Mesendoderm (in vitro differentiated cells): ENCODE results near the gene BICDL1.

ENCODE experiments used
- DNase-seq: peaks from one replicate; pipeline ENCODE4 v3.0.0; 2013
- H2AK5ac ChIP-seq: 2 replicates; pipeline ENCODE4 v1.6.1; 2013; ENCODE audit warnings: low read length, inconsistent platforms
- H2BK120ac ChIP-seq: 2 replicates; pipeline ENCODE4 v1.6.1; 2013; ENCODE audit warnings: low read depth, mild to moderate bottlenecking, low read length, moderate library complexity, mixed read lengths
- H2BK15ac ChIP-seq: replicated peaks from 2 replicates; pipeline ENCODE4 v1.6.1; 2013; ENCODE audit warnings: low read depth, mild to moderate bottlenecking, moderate library complexity
- H2BK5ac ChIP-seq: 2 replicates; pipeline ENCODE4 v1.6.1; 2013; ENCODE audit warnings: low read length, inconsistent platforms
- H3K18ac ChIP-seq: 2 replicates; pipeline ENCODE4 v1.6.1; 2013; ENCODE audit warnings: mild to moderate bottlenecking, low read length, mixed read lengths
- H3K23ac ChIP-seq: one replicate; pipeline ENCODE4 v1.6.1; 2013; ENCODE audit warnings: low read length
- H3K27ac ChIP-seq: 2 replicates; pipeline ENCODE4 v1.5.1; 2013; ENCODE audit warnings: low read depth, mild to moderate bottlenecking, inconsistent platforms, low read length, moderate library complexity
- H3K27me3 ChIP-seq: 2 replicates; pipeline ENCODE4 v1.6.1; 2013; ENCODE audit warnings: low read length, control low read depth, mild to moderate bottlenecking, inconsistent platforms; ENCODE audit not compliant: insufficient read depth, poor library complexity
- H3K36me3 ChIP-seq: 2 replicates; pipeline ENCODE4 v1.6.1; 2013; ENCODE audit warnings: low read length, inconsistent platforms; ENCODE audit not compliant: control insufficient read depth, insufficient read depth
- H3K4ac ChIP-seq: one replicate; pipeline ENCODE4 v1.6.1; 2013; ENCODE audit warnings: low read depth, mild to moderate bottlenecking, low read length, moderate library complexity
- H3K4me1 ChIP-seq: 2 replicates; pipeline ENCODE4 v1.6.1; 2013; ENCODE audit warnings: low read depth, low read length, inconsistent platforms; ENCODE audit not compliant: control insufficient read depth
- H3K4me2 ChIP-seq: 2 replicates; pipeline ENCODE4 v1.6.1; 2013; ENCODE audit warnings: low read length
- H3K4me3 ChIP-seq: 2 replicates; pipeline ENCODE4 v1.5.1; 2013; ENCODE audit warnings: mild to moderate bottlenecking, low read length
- H3K56ac ChIP-seq: one replicate; pipeline ENCODE4 v1.6.1; 2013; ENCODE audit warnings: low read length
- H3K79me1 ChIP-seq: 2 replicates; pipeline ENCODE4 v1.6.1; 2013; ENCODE audit warnings: low read length, inconsistent platforms
- H3K79me2 ChIP-seq: 2 replicates; pipeline ENCODE4 v1.6.1; 2013; ENCODE audit warnings: mild to moderate bottlenecking, low read length; ENCODE audit not compliant: control insufficient read depth, insufficient read depth
- H3K9ac ChIP-seq: 2 replicates; pipeline ENCODE4 v1.6.1; 2013; ENCODE audit warnings: low read length, inconsistent platforms
- H4K5ac ChIP-seq: one replicate; pipeline ENCODE4 v1.6.1; 2013; ENCODE audit warnings: low read length
- H4K8ac ChIP-seq: one replicate; pipeline ENCODE4 v1.6.1; 2013; ENCODE audit warnings: low read depth, mild to moderate bottlenecking, control low read depth, low read length, moderate library complexity
- WGBS: extraction: QIAGEN DNeasy Blood & Tissue Kit; methylation state at CpG from one replicate; pipeline ENCODE4 v1.1.7; 2013; ENCODE audit warnings: low lambda C conversion rate, missing lambda C conversion rate; ENCODE audit not compliant: insufficient coverage; ENCODE audit errors: extremely low coverage; 5-methylcytosine and 5-hydroxymethylcytosine counted together

The BICDL1 gene

GRCh38 chr12:120060196-120060595 lies 71.2 kb downstream of the BICDL1 start:
- H3K4ac ChIP-seq: no peak overlapping the region
- no peaks in the 10 kb centered on the region for H3K36me3 ChIP-seq
- H3K4me1 ChIP-seq: no peaks in the 10 kb centered on the region
- H3K27ac ChIP-seq: no peak overlapping the region
- H3K4me3 ChIP-seq: no peak overlapping the region
- no peak overlapping the region for H3K9ac ChIP-seq
- H3K79me2 ChIP-seq: no peaks in the 10 kb centered on the region
- H4K8ac ChIP-seq: no peak overlapping the region
- H3K56ac ChIP-seq: no peak overlapping the region
- no peaks in the 10 kb centered on the region for H3K79me1 ChIP-seq
- no peak for DNase-seq
- no peak overlapping the region for H2BK15ac ChIP-seq
- no peak overlapping the region for H3K23ac ChIP-seq
- H3K18ac ChIP-seq: no peak overlapping the region
- WGBS: no CpG with 5 or more reads among the region's 1 CpG
- no peaks in the 10 kb centered on the region for H3K27me3 ChIP-seq
- no peak overlapping the region for H2BK5ac ChIP-seq
- H2AK5ac ChIP-seq: no peak overlapping the region
- H4K5ac ChIP-seq: no peak overlapping the region
- H3K4me2 ChIP-seq: no peak overlapping the region
- no peak overlapping the region for H2BK120ac ChIP-seq

- no CpG with 5 or more reads among the region's 5 CpGs for WGBS
Observed at GRCh38 chr12:120060717-120061116, 71.7 kb downstream of the BICDL1 start.

GRCh38 chr12:120061575-120062214 lies 72.7 kb downstream of the BICDL1 start:
- no peak overlapping the region for H3K18ac ChIP-seq
- H3K79me2 ChIP-seq: no peaks in the 10 kb centered on the region
- H3K27ac ChIP-seq: no peak overlapping the region
- DNase-seq: no peak
- H3K4ac ChIP-seq: no peak overlapping the region
- H3K79me1 ChIP-seq: no peaks in the 10 kb centered on the region
- H4K5ac ChIP-seq: no peak overlapping the region
- no peak overlapping the region for H2BK120ac ChIP-seq
- H3K56ac ChIP-seq: no peak overlapping the region
- no peak overlapping the region for H2BK15ac ChIP-seq
- no peaks in the 10 kb centered on the region for H3K27me3 ChIP-seq
- no peaks in the 10 kb centered on the region for H3K36me3 ChIP-seq
- H3K23ac ChIP-seq: no peak overlapping the region
- H2AK5ac ChIP-seq: no peak overlapping the region
- no peak overlapping the region for H3K4me3 ChIP-seq
- no CpG with 5 or more reads among the region's 10 CpGs for WGBS
- H4K8ac ChIP-seq: no peak overlapping the region
- H3K4me1 ChIP-seq: no peaks in the 10 kb centered on the region
- H3K9ac ChIP-seq: no peak overlapping the region
- no peak overlapping the region for H2BK5ac ChIP-seq
- no peak overlapping the region for H3K4me2 ChIP-seq

More at GRCh38 chr12:120060717-120061116, 71.7 kb downstream of the BICDL1 start:
- no peak for DNase-seq
- Histone ChIP-seq H3K4me1 (no peaks in the 10 kb centered on the region), H2BK120ac (no peak overlapping the region), H3K4me3 (no peak overlapping the region), H3K79me2 (no peaks in the 10 kb centered on the region), H3K18ac (no peak overlapping the region), H3K56ac (no peak overlapping the region), H3K79me1 (no peaks in the 10 kb centered on the region), H4K8ac (no peak overlapping the region), H3K27me3 (no peaks in the 10 kb centered on the region), H3K9ac (no peak overlapping the region), H3K36me3 (no peaks in the 10 kb centered on the region), H3K27ac (no peak overlapping the region), H3K4ac (no peak overlapping the region), H2BK15ac (no peak overlapping the region), H2BK5ac (no peak overlapping the region), H3K4me2 (no peak overlapping the region), H2AK5ac (no peak overlapping the region), H3K23ac (no peak overlapping the region), H4K5ac (no peak overlapping the region)

- H2BK120ac ChIP-seq: no peak overlapping the region
- H3K23ac ChIP-seq: no peak overlapping the region
- H3K56ac ChIP-seq: no peak overlapping the region
- no peak overlapping the region for H3K18ac ChIP-seq
- no peaks in the 10 kb centered on the region for H3K36me3 ChIP-seq
- H3K4me1 ChIP-seq: no peaks in the 10 kb centered on the region
- H4K8ac ChIP-seq: no peak overlapping the region
- no peak overlapping the region for H2BK15ac ChIP-seq
- H3K4me2 ChIP-seq: no peak overlapping the region
- H3K27me3 ChIP-seq: no peaks in the 10 kb centered on the region
- no peak overlapping the region for H2BK5ac ChIP-seq
- H2AK5ac ChIP-seq: no peak overlapping the region
- H3K27ac ChIP-seq: no peak overlapping the region
- DNase-seq: no peak
- H3K9ac ChIP-seq: no peak overlapping the region
- no peaks in the 10 kb centered on the region for H3K79me1 ChIP-seq
- no peaks in the 10 kb centered on the region for H3K79me2 ChIP-seq
- no peak overlapping the region for H4K5ac ChIP-seq
- no peak overlapping the region for H3K4me3 ChIP-seq
- H3K4ac ChIP-seq: no peak overlapping the region
- no CpG with 5 or more reads among the region's 3 CpGs for WGBS
Observed at GRCh38 chr12:120062976-120063579, 74.0 kb downstream of the BICDL1 start.

GRCh38 chr12:120064054-120064940 lies 75.3 kb downstream of the BICDL1 start:
- Histone ChIP-seq H2AK5ac (no peak overlapping the region), H4K5ac (no peak overlapping the region), H3K18ac (no peak overlapping the region), H3K9ac (no peak overlapping the region), H3K4me3 (no peak overlapping the region), H3K27ac (no peak overlapping the region), H3K56ac (no peak overlapping the region), H3K4me1 (no peaks in the 10 kb centered on the region), H3K4ac (no peak overlapping the region), H4K8ac (no peak overlapping the region), H3K79me1 (no peaks in the 10 kb centered on the region), H3K23ac (no peak overlapping the region), H2BK15ac (no peak overlapping the region), H3K27me3 (no peaks in the 10 kb centered on the region), H3K79me2 (no peaks in the 10 kb centered on the region), H2BK5ac (no peak overlapping the region), H3K4me2 (no peak overlapping the region), H3K36me3 (no peaks in the 10 kb centered on the region), H2BK120ac (no peak overlapping the region)
- WGBS: no CpG with 5 or more reads among the region's 16 CpGs
- peak; percentile 79 for DNase-seq
